ENCODE data around the gene CAPN10. TPM values are rescaled to one million over a fixed set of nuclear protein-coding genes. Genes with fewer than 3 reads are reported as not detected.

Gene CAPN10
- total and polyA plus RNA-seq, 4 donors: 28.2 to 42.9 (median 33.5) TPM

GRCh38 chr2:240578488-240578887 is 8.0 kb upstream of the CAPN10 start:
- no peak for TF ChIP-seq CTCF (IDR thresholded peaks at IDR 0.05; ENCODE audit: control extremely low read depth, extremely low read depth)
- WGBS, 2 donors: 92 to 94% methylated on average over 8 of the region's 8 CpGs
- H3K4me3 ChIP-seq: no peak overlapping the region
- no peak for DNase-seq
- H3K27me3 ChIP-seq (ENCODE audit: control insufficient read depth in 3 of 3, insufficient read depth in 3 of 3, low read length in 2 of 3): no peaks in the 10 kb centered on the region
- peak overlapping the region in 1 of 2 donors; percentile 95 for H3K27ac ChIP-seq (ENCODE audit: low read depth in 1 of 2, low read length in 1 of 2)
- no peaks in the 10 kb centered on the region for H3K9me3 ChIP-seq (ENCODE audit: control insufficient read depth in 4 of 4, insufficient read depth in 3 of 4, low read length in 3 of 4)
- peaks cover 0 to 57% (median 2%) of the 10 kb centered on the region in 4 donors for H3K36me3 ChIP-seq (ENCODE audit: control insufficient read depth in 4 of 4, insufficient read depth in 4 of 4, low read length in 4 of 4)
- H3K4me1 ChIP-seq (ENCODE audit: control insufficient read depth in 5 of 5, insufficient read depth in 5 of 5, low read length in 5 of 5): peaks cover 0 to 17% (median 0%) of the 10 kb centered on the region in 5 donors
- no peak for ATAC-seq (ENCODE audit: insufficient read depth, low FRiP score)
- H3K9ac ChIP-seq (ENCODE audit: insufficient read depth in 1 of 2, low read length in 2 of 2): no peak overlapping the region

GRCh38 chr2:240579071-240579762 is 7.3 kb upstream of the CAPN10 start:
- peaks cover 0 to 50% (median 2%) of the 10 kb centered on the region in 4 donors for H3K36me3 ChIP-seq (ENCODE audit: control insufficient read depth in 4 of 4, insufficient read depth in 4 of 4, low read length in 4 of 4)
- DNase-seq: no peak
- TF ChIP-seq CTCF (IDR thresholded peaks at IDR 0.05; ENCODE audit: control extremely low read depth, extremely low read depth): no peak
- H3K9ac ChIP-seq (ENCODE audit: insufficient read depth in 1 of 2, low read length in 2 of 2): no peak overlapping the region
- peak overlapping the region in 1 of 2 donors; percentile 95 for H3K27ac ChIP-seq (ENCODE audit: low read depth in 1 of 2, low read length in 1 of 2)
- no peaks in the 10 kb centered on the region for H3K27me3 ChIP-seq (ENCODE audit: control insufficient read depth in 3 of 3, insufficient read depth in 3 of 3, low read length in 2 of 3)
- WGBS, 2 donors: 83 to 88% methylated on average over 11 to 12 of the region's 12 CpGs
- peaks cover 0 to 17% (median 0%) of the 10 kb centered on the region in 5 donors for H3K4me1 ChIP-seq (ENCODE audit: control insufficient read depth in 5 of 5, insufficient read depth in 5 of 5, low read length in 5 of 5)
- no peak overlapping the region for H3K4me3 ChIP-seq
- no peak for ATAC-seq (ENCODE audit: insufficient read depth, low FRiP score)
- H3K9me3 ChIP-seq (ENCODE audit: control insufficient read depth in 4 of 4, insufficient read depth in 3 of 4, low read length in 3 of 4): no peaks in the 10 kb centered on the region

- WGBS, 2 donors: 36 to 44% methylated on average over 27 of the region's 27 CpGs
- peaks cover 0 to 24% (median 2%) of the 10 kb centered on the region in 5 donors for H3K4me1 ChIP-seq (ENCODE audit: control insufficient read depth in 5 of 5, insufficient read depth in 5 of 5, low read length in 5 of 5)
- peaks cover 0 to 42% (median 2%) of the 10 kb centered on the region in 4 donors for H3K36me3 ChIP-seq (ENCODE audit: control insufficient read depth in 4 of 4, insufficient read depth in 4 of 4, low read length in 4 of 4)
- H3K27me3 ChIP-seq (ENCODE audit: control insufficient read depth in 3 of 3, insufficient read depth in 3 of 3, low read length in 2 of 3): no peaks in the 10 kb centered on the region
- peak; percentile 17 for TF ChIP-seq CTCF (IDR thresholded peaks at IDR 0.05; ENCODE audit: control extremely low read depth, extremely low read depth)
- DNase-seq (no peak), ATAC-seq (ENCODE audit: insufficient read depth, low FRiP score) (peak; percentile 64)
- no peaks in the 10 kb centered on the region for H3K9me3 ChIP-seq (ENCODE audit: control insufficient read depth in 4 of 4, insufficient read depth in 3 of 4, low read length in 3 of 4)
- H3K4me3 ChIP-seq: no peak overlapping the region
- no peak overlapping the region for H3K9ac ChIP-seq (ENCODE audit: insufficient read depth in 1 of 2, low read length in 2 of 2)
- peak overlapping the region; percentile 63 to 95 for H3K27ac ChIP-seq (ENCODE audit: low read depth in 1 of 2, low read length in 1 of 2)
These were observed 6.5 kb upstream of the CAPN10 start for GRCh38 chr2:240579771-240580614.
